IPS-NIHi7 (cell line): ENCODE data around the gene DIS3L2.
A peak's percentile ranks its signal among the peaks of the same experiment; 100 is the strongest.
"Not testable (repeated sequence)": the region's sequence is repeated elsewhere in the genome, so short reads cannot be mapped to it uniquely, and the experiment has no call there.

Experiments
- DNase-seq: peaks from one replicate; pipeline ENCODE4 v3.0.0; 2012; ENCODE audit warnings: mixed read lengths; ENCODE audit errors: extremely low spot score

DIS3L2 gene

DNA sequence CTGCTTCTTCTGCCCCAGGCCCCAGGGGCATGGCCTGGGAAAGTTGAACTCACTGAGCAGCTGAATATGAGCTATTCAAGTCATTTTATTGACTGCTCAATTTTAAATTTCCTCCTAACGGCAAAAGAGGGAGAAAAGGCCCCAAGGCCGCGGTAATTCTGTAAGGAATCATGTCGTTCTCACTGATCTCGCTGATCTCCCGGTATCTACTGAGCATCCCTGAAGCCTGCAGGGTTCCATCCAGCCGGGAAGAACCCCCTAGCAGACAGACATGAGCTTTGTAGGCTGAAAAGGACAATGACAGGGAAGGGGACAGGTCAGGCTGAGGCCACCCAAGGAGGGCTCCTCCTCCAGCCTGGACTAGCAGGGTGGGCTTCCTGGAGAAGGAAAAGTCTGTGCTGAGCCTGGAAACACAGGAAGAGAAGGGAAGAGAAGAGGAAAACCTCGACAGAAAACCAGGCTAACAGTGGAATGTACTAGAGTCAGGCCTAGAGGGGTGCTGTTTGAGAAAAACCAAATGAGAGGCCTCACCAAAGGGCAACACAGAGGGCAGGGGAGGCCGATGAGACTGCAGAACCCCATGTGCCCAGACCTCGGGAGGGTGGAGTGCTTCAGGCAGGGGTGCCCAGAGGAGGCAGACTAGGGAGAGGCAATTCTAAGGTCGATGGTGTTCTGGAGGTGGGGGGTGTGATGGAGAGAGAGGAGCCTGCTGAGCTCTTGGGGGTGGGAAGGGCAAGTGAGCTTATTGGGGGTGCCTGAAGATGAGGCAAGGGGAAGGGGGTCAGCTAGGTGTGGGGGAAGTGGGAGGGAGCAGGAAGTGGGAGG, 32.4 kb upstream of the DIS3L2 start:
- DNase-seq: no peak

DNA sequence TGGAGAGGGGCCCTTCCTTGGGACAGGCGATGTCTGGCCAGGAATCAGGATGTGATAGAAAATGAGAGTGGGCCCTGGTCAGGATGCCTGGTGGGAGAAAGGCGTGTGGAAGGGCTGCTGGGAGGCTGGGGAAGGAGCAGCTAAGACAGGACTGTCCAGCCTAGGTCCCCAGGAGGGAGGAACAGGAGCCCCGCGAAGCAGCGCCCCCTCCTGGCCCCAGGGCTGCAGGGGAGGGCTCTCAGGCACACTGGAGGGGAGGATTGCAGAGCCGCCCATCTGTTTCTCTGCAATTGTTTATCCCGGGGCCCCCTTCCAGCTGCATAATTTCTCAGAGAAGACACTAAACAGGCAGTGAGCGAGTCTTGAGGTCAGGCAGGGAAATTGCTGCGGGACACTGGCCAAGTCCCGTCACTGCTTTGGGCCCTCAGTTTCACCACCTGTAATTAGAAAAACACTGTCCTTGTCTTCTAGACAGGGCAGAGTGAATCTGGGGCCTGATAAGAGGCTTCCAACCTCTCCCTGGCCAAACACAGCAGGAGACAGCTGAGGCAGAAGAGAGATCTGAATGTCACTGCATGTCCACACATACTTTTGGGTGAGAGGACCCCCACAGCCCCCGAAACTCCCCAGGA, 31.4 kb upstream of the DIS3L2 start:
- DNase-seq: peak; percentile 90

DNA sequence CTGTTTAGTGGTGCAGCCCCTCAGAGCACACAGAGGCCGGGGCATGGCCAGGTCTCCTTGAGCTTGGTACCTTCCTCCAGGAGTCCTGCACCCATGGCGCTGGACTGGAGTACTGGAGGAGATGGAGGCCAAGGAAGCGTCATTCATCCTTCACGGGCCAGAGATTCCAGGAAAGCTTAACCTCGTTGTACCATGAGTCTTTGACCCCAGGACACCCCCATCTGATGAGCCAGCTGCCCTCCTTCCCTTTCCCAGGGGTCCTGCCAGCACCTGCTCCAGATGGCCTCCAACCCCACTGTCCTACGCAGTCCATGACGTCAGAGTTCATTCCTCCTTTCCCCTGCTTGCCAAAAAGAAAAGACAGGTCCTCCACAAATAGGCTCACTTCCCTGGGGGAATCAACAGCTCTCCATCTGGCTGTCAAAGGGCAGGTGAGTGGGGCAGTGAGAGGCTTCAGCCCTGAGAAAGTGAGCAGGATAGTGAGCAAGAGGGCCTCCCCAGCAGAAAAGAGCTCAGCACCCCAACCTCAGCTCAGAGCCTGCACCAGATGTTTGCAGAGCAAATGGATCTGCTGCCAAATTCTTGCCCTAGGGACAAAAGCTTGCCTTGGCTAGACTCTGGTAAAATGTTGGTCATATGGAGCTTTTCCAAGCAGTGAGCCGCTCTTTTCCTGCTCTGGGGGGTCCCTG, 30.8 kb upstream of the DIS3L2 start:
- no peak for DNase-seq

DNA sequence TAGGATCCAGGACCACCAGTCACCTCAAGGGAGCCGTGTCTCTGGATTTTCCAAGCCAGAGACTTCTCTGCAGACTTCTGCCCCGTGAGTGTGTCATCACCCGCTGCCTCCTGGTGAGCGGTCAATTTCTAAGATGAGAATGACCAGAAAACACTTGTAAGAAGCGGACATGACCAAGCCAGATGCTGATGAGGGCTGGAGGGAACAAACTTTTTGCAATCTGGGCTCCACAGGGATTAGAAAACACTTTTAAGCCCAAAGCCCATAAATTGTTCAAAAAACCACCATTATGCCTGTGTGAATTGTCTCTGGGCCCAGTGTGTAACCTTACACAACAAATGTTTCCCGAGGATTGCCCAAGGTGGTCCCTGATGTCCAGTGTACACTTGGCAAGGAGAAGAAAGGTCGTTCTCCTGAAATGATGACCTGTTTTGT, 30.0 kb upstream of the DIS3L2 start:
- DNase-seq: no peak

DNA sequence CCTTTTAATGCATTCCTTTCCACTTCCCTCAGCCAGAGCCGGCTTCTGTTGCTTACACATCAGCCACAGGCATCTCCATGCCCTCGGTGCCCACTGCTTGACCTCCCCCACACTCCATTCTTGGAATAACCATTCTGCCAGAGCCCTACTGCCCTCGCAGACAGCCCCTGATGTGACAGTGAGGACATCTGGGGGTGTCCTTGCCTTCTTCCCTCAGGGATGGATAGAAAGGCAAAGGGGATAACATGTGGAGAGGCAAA, 28.9 kb upstream of the DIS3L2 start:
- DNase-seq: no peak

DNA sequence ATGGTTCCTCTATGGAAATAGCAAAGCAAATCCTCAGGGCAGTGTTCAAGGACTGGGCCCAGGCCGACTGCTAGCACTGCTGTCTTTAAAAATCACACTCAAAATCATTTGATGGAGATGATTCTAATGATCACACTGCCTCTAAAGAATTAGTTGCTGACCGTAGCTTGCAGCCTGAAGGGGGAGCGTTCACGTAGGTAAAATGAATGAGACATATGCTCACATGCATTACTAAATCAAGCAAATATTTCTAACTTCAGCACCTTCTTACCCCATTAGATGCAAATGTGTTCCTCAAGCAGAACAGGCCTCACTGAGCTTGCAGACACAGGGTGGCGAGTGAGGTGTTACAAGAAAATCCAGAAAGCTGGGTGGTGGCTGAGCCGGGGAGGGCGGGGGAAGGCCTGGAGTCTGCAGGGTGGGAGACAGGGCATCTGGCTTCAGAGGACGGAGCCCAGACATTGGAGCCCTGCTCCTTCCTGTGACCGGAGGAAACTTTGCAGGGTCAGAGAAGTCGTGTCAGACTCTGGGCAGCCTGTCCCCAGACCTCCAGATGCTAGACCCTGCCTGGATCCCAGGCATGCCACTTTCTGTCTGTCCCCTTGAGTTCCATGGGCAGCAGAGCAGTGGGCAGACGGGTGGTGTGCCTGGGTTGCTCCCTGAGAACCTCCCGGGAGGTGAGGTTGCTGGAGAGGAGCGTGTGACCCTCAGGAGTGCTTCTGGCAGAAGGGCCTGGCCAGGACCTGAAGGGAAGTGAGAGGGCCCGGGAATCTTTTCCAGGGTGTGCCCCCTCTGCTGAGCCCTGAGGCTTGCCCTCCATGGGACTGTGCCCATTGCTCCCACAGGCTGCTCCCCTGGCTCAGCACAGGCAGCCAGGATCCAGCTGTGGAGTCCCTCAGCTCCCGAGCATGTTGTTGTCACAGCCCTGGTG, 28.3 kb upstream of the DIS3L2 start:
- peak; percentile 6 for DNase-seq

DNA sequence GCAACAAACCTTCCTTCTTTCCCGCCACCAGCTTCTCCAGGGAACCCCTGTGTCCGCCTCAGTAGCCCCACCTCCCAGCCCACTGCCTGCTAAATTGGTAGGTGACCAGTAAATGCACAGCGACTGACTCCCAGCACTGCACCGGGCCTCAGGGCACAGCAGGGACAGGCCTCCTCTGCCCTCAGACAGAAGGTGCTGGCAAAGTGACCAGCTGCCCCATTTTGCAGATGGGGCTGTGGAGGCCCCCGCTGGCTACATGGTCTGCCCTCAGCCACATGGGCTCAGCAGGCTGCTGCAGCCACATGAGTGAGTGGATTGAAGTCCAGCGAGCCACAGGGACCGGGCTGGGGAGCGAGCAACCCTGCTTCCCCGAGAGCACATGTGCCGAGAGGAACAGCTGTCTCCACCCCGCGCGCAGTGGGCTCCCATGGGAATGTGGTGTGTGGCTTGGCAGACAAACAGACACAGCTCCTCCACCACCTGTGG, 27.6 kb upstream of the DIS3L2 start:
- peak; percentile 5 for DNase-seq

DNA sequence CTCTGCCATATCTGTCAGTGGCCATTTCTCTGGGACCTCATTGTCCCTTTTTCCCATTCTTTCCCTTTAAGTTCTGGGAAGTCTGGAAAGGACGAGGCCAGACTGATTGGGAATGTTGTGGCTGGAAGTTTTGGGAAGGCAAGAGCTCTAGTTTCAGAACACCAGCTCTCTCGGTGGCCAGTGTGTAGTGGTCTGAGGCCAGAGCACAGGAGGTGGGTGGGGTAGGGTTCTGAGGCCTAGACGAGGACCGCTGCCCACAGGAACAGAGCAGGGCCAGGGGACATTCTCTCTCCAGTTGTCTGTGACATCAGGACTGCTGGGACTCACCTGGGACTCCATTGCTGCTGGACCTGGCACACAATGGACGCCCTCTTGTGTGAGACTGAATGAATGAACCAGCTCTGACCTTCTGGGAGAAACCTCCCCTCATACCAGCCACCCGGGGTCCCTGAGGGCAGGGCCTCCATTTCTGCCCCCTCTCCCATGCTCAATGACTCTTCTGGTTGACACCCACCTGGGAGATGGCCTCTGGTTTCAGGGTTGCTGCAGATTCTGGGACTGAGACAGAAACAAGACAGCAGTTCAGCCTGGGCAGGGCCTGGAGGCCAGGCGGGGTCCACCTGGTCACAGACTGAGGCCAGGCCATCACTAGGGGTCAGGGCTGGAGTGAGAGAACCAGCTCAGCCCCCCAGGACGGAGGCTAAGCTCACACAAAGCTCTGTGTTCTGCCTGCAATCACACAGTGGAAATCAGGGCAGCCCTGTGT, 26.9 kb upstream of the DIS3L2 start:
- DNase-seq: peak; percentile 5

DNA sequence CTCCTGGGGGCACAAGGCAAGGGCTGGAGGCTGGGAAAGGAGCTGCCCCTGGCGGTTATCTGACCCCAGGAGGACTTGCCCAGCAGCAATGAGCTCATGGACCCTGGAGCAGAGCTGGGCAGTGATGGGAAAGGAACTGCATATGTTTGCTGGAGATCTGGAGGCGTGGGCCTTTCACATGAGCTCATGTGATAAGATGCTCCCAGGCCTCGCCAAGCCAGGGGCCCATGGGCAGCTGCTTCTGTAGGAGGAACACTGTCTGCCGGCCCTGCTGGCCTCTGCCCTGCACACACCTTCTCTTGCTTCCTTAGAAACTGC, 26.3 kb upstream of the DIS3L2 start:
- DNase-seq: peak; percentile 8

DNA sequence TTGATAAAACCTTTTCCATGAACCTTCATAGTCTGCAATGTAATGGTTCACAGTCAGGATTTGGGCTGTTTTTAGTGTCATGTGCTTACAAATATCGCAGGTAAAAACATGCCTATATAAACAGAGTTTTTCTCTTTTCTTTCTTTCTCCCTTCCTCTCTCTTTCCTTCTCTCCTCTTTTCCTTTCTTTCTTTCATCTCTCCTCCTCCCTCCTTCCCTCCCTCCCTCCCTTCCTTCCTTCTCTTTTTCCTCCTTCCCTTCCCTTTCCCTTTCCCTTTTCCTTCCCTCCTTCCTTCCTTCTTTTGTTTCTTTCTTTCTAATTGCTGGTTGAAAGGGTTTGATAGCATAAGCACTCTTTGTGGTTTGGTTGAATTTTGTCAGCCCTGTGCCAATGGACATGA, 25.7 kb upstream of the DIS3L2 start:
- no peak for DNase-seq

DNA sequence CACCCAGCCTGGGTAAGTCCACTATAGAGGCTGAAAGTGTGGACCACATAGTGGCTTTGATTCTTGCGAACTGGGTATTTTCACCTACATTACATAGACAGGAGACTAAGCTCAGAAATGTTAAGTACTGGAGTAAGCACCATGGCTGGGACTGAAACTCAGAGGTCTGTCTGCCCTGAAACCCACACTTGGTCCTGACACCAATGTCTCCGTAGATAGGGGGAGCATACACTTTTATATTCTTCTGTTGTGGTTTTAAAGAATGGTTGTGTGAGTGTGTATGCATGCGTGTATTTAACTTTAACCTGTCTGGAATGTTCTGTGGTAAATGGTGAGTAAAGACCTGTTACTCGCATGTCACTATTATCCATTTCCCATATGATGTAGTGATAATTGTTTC, 25.0 kb upstream of the DIS3L2 start:
- no peak for DNase-seq

DNA sequence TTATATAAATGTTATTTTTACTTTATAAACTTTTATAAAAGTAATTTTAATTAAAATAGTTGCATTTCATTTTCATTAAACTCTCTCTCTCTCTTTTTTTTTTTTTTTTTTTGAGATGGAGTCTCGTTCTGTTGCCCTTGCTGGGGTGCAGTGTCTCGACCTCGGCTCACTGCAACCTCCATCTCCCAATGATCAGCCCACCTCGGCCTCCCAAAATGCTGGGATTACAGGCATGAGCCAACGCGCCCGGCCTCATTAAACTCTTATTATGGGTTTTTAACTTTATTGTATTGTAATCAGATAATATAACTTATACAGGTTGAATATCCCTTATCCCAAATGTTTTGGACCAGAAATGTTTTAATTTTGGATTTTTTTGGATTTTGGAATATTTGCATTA, 24.5 kb upstream of the DIS3L2 start:
- DNase-seq: no peak

DNA sequence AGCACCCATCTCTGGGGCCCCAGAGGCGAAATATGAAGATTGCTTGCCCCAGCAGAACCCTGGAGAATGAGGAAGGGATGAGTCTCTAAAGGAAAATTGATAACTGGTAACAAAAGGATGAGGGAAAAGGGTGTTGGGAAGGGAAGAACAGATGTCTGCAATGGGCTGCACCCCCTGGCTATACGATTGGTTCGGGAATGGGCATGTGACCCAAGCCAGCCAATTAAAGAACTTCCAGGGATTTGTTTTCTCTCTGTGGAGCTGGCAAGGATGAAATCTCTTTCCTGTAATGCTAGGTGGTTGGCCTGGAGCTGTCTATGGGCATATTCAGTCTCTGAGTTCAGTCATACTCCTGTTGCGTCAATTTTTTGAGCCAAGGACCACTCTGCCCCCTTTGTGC, 22.5 kb upstream of the DIS3L2 start:
- no peak for DNase-seq

DNA sequence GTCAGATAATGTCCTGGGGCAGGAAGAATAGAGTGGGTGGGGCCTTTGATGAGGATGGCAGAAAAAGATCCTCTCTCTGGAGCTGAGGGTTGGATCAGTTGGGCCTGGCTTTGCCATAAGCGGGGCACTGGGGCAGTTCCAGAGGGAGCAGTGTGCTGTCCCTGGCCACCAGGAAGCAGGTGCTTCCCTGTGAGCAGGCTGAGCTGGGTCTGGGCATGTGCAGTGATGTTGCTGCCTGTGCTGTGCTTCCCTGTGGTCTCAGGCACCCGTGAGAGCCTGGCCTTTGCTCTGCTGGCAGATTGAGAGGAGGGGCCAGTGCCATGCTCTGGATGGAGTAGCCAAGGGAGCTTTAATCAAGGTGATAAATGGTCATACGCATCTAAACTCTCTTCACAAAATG, 20.7 kb upstream of the DIS3L2 start:
- no peak for DNase-seq

DNA sequence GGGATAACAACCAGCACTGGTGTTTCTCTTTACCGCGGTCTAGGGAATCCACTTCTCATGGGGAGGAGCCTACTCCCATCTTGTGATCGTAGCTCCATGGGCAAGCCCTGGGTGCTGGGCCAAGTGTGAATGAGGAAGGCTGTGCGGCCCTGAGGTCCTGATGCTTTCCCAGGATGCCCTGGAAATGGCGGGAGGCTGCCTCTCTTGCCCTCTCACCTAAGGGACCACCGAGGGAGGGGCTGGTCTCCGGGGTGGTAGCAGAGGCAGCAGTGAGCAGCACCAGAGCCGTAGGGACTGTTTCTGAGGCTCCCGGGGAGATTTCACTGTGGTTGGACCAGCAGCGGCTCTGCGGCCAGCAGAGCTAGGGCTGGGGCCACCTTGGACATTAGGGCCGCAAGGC, 19.8 kb upstream of the DIS3L2 start:
- no peak for DNase-seq

DNA sequence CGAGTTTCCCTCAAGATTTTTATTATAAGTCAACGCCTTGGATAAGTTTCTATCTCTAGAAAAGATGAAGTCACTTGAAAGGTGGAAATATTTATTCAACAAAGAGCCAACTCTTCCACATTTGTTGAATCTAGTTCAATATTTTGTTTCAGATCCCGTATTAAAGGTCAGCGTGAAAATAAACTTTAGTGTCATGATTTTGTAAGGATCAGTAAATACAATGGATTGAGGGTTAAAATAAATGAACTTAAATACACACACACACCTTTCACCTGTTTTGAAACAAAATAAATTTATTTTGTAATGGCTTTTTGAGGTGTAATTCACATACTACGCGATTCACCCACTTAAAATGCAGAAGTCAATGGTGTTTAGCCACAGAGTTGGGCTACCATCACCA, 19.3 kb upstream of the DIS3L2 start:
- no peak for DNase-seq

DNA sequence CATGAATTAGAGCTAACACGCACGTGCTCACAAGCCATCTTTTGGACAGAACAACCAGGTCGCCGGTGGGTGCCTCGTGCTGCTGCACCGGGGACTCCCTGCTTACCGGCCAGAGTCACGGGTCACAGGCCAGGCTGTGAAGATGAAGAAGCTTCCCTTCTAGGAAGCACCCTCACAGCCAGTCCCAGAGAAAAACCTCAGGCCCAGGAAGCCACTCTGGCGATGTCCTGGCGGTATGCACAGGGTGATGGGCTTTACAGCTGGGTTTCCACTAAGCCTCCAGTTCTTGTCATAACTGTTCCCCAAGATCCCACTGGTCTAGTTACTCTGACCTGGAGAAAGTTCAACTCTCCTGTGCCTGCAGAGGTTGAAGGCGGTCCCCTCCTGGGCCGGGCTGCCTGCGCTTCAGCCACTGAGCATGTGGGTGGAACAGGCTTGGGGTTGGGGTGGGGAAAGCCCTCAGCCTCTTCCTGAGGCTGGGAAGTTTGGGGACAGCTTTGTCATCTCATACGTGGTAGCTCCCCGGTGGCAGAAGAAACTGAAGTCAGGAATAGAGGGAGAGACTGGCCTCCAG, 15.2 kb upstream of the DIS3L2 start:
- no peak for DNase-seq

DNA sequence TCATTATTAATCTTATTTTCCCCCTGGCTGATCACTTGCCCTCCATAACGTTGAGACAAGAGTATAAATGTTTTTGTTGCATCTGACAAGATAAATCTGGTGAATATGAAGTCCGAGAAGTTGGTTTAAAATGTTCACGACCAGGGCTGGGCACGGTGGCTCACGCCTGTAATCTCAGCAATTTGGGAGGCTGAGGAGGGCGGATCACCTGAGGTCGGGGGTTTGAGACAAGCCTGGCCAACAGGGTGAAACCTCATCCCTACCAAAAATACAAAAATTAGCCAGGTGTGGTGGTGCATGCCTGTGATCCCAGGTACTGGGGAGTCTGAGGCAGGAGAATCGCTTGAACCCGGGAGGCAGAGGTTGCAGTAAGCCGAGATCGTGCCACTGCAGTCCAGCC, 14.4 kb upstream of the DIS3L2 start:
- DNase-seq: not testable (repeated sequence)

DNA sequence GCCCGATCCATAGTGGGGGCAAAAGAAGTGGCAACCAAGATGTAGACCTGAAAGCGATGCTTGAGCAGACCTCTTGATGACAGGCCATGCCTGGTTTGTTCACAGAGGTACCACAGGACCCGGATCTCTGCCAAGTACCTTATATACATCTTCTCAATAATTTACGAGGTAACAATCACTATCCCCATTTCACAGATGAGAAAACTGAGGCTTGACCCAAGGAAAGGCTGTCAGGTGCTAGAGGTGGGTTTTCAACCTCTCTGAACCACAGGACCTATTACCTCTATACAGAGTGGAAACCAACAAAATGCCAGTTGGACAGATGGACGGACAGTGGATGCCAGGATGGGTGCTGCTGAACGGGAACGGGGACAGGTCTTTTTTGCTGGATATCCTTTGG, 13.8 kb upstream of the DIS3L2 start:
- DNase-seq: no peak

DNA sequence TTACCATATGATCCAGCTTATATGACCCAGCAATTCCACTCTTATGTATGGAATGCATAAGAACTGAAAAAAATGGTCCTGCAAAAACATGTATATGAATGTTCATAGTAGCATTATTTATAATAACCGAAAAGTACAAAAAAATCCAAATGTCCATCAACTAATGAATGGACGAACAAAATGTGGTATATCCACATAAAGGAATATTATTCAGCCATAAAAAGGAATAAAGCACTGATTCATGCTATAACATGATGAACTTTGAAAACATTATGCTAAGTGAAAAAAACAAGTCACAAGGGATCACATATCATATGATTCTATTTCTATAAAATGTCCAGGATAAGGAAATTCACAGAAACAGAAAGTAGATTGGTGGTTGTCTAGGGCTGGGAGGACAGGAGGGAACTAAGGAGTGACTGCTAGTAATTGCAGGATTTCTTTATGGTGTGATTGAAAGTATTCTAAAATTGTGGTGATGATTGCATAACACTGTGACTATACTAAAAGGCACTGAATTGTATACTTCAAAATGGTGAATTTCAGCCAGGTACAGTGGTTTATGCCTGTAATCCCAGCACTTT, 10.0 kb upstream of the DIS3L2 start:
- DNase-seq: no peak
